Activated T-cell treated with anti-CD3 and anti-CD28 coated beads for 48 hours (primary cell): ENCODE measurements around the gene C17orf107.

Experiments
- DNase-seq: peaks from one replicate; pipeline ENCODE4 v3.0.0-alpha.2; 2020; ENCODE audit warnings: low read depth

The C17orf107 gene

GRCh38 chr17:4877089-4877488 lies 22.2 kb upstream of the C17orf107 start:
- DNase-seq, result no peak

GRCh38 chr17:4879601-4880000 lies 19.7 kb upstream of the C17orf107 start:
- no peak for DNase-seq

DNA sequence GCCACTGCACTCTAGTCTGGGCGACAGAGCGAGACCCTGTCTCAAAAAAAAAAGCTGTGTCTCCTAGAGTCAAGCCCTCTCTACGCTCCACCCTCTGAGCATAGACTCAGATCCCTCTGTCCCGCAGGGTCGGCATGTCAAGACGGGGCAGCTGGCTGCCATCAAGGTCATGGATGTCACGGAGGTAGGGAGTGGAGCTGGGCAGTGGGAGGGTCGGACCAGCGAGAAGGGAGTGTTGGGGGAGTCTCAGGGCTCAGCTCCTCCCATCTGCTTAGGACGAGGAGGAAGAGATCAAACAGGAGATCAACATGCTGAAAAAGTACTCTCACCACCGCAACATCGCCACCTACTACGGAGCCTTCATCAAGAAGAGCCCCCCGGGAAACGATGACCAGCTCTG lies 18.5 kb upstream of the C17orf107 start:
- DNase-seq, result no peak

- DNase-seq, result peak; percentile 45
These were observed 17.4 kb upstream of the C17orf107 start for GRCh38 chr17:4881761-4882555.

DNA sequence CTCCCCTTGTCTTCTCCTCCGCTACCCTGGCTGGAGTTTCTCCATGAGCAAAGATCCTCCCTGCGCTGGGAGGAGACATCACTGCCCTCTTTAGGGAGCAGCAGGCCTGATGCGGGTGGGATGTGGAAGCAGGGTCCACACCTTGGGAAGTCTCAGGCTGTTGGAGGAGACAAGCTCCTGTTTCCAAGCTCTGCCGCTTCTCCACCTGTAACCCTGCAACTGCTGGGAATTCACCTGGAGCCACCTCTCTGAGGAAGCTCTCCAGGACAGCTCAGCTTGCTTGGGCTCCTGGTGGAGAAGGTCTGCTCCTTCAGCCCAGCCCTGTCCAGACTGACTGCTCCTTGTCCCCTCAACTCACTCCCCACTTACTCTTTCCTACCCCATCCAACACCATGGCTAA lies 14.8 kb upstream of the C17orf107 start:
- no peak for DNase-seq

DNA sequence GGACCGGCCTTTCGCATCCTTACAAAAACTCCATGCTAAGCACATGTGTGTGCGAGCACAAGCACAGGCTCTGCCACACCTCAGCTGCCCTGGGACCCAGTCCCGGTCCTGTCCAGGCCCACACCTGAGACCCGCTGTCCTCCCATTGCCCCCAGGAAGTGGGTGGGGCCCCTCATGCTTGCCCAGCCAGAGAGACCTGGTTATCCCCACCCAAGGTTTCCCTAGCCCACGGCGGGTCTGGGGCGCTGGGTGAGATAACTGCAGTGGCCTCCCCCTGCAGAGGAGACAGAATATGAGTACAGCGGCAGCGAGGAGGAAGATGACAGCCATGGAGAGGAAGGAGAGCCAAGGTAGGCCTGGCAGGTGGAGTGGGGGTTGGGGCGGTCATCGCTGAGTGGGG lies 12.5 kb upstream of the C17orf107 start:
- DNase-seq, result no peak

DNA sequence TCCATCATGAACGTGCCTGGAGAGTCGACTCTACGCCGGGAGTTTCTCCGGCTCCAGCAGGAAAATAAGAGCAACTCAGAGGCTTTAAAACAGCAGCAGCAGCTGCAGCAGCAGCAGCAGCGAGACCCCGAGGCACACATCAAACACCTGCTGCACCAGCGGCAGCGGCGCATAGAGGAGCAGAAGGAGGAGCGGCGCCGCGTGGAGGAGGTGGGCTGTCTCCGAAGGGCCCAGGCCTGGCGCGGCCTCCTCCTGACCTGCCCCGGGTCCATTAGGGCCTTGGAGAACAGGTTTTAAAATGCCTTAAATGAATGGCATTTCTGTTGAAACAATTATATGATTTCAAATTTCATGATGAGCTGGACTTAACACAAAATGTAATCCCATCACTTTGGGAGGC lies 11.8 kb upstream of the C17orf107 start:
- DNase-seq, result no peak

GRCh38 chr17:4891411-4892410 lies 7.6 kb upstream of the C17orf107 start:
- DNase-seq, result no peak

DNA sequence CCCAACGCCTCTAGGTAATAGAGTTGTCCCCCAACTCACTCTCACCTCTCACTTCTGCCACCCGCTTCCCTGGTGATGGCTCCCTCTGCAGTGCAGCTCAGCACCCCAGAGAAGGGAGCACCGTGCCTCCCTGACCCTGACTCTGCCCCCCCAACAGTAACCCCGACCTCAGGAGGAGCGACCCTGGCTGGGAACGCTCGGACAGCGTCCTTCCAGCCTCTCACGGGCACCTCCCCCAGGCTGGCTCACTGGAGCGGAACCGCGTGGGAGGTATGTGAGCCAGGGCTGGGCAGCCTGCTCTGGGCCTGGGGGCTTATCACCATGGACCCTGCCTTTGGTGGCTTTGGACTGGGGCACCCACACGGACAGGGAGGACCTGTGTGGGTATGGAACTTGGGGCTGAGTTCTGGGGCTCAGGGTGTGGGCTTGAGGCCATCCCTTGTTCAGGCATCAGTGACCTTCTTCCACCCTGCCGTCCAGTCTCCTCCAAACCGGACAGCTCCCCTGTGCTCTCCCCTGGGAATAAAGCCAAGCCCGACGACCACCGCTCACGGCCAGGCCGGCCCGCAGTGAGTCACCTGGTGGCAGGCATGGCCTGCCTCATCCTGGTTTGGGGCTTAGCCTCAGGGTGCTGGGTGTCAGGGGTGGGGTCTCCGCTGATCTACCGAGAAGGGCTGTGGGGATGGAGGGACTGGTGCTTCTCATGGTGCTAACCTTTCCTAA lies 6.7 kb upstream of the C17orf107 start:
- DNase-seq, result no peak

- DNase-seq, result no peak
These were observed 6.1 kb upstream of the C17orf107 start for GRCh38 chr17:4893272-4893671.

- DNase-seq, result no peak
These were observed 5.4 kb upstream of the C17orf107 start for GRCh38 chr17:4893721-4894560.

- DNase-seq, result no peak
These were observed 4.2 kb upstream of the C17orf107 start for GRCh38 chr17:4895121-4895520.

- no peak for DNase-seq
These were observed 3.5 kb upstream of the C17orf107 start for GRCh38 chr17:4895657-4896331.

DNA sequence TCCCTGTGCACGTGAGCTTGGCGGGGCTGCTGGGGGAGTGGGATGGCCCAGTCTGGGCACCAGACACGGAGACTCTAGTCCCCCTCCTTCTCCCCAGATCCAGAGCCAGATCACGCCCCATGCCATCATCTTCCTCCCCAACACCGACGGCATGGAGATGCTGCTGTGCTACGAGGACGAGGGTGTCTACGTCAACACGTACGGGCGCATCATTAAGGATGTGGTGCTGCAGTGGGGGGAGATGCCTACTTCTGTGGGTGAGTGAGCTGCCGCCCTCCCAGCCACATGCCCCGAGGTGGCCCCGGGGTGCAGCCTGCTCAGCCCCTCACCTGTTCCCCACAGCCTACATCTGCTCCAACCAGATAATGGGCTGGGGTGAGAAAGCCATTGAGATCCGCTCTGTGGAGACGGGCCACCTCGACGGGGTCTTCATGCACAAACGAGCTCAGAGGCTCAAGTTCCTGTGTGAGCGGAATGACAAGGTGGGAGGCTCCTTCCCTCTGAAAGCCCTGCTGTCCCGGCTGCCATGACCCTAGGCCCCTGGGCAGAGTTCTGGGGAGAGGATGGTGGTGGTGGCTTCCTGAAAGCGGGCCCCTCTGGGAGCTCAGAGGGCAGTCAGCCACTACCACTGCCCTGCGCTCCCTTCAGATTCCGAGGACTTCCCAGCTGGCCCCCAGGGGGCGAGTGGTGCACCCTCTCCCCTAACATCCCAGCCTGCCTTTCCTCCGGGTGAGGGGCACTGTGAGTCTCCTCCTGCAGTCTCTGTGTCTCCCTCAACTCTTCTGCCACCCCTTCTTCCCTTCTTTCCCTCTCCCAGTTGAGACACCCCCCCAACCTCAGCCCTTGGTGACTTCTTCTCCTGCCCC lies 2.8 kb upstream of the C17orf107 start:
- DNase-seq, result no peak

GRCh38 chr17:4897198-4897687 lies 2.1 kb upstream of the C17orf107 start:
- DNase-seq, result no peak

DNA sequence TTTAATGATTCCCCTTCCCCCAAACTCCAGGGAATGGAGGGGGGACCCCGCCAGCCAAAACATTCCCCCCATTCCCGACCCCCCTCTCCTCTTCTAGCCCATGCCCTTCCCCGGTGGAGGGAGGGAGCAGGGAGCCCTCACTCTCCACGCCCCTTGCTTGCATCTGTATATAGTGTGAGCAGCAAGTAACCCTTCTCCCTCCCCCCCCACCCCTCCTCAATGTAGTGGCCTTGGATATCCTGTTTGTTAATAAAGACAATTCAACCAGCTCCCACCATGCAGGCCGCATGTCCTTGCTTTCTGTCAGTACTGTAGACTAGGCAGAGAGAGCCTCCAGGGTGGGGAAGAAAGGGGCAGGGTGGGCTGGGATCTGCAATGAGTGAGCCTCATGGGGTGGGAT lies 1.6 kb upstream of the C17orf107 start:
- DNase-seq, result no peak

GRCh38 chr17:4898351-4898750 lies 985 bp upstream of the C17orf107 start:
- no peak for DNase-seq

DNA sequence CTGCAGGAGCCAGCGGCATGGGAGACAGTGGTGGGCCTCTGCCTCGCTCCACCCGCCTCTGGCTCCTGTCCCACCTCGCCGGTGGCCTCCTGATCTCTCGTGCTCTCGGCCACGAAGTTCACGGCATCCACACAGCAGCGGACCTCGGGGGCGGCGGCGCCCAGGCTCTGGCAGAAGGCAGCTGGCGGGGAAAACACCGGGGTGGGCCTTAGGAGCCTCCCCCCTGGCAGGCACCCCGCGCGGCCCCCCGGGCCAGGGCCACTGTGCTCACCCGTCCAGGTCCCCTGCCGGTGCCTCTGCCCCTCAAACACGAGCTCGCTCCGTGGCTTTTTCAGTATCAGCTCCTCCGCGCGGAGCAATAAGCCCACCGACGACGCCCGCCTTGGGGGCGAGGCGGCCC lies 409 bp upstream of the C17orf107 start:
- no peak for DNase-seq

- peak; percentile 33 for DNase-seq
These were observed 1.1 kb downstream of the C17orf107 start for GRCh38 chr17:4900231-4901107.
